Neuronal stem cell (in vitro differentiated cells): ENCODE results near the gene BNC1. TPM values are rescaled to one million over a fixed set of nuclear protein-coding genes. Genes with fewer than 3 reads are reported as not detected.

Experiments used
- DNase-seq: peaks from one replicate; pipeline ENCODE4 v3.0.0-alpha.2; 2013; ENCODE audit warnings: low spot score
- H2AFZ ChIP-seq: one replicate; pipeline ENCODE4 v1.6.1; 2013; ENCODE audit warnings: mild to moderate bottlenecking, low read length, inconsistent platforms
- H2AK5ac ChIP-seq: 2 replicates; pipeline ENCODE4 v1.6.1; 2013; ENCODE audit warnings: low read depth, mild to moderate bottlenecking, inconsistent platforms, low read length, moderate library complexity, mixed read lengths
- H2BK120ac ChIP-seq: 2 replicates; pipeline ENCODE4 v1.6.1; 2013; ENCODE audit warnings: low read depth, mild to moderate bottlenecking, inconsistent platforms, low read length, moderate library complexity, mixed read lengths
- H2BK12ac ChIP-seq: one replicate; pipeline ENCODE4 v1.6.1; 2013; ENCODE audit warnings: low read length, inconsistent platforms
- H2BK15ac ChIP-seq: 2 replicates; pipeline ENCODE4 v1.6.1; 2013; ENCODE audit warnings: mild to moderate bottlenecking, low read length, inconsistent platforms, mixed read lengths
- H2BK5ac ChIP-seq: one replicate; pipeline ENCODE4 v1.6.1; 2013; ENCODE audit warnings: inconsistent platforms, mild to moderate bottlenecking, low read length, moderate library complexity
- H3K14ac ChIP-seq: one replicate; pipeline ENCODE4 v1.6.1; 2013; ENCODE audit warnings: low read length, inconsistent platforms
- H3K18ac ChIP-seq: 2 replicates; pipeline ENCODE4 v1.6.1; 2013; ENCODE audit warnings: low read length, inconsistent platforms
- H3K23ac ChIP-seq: 2 replicates; pipeline ENCODE4 v1.6.1; 2013; ENCODE audit warnings: low read depth, mild to moderate bottlenecking, mixed read lengths, low read length, inconsistent platforms; ENCODE audit not compliant: poor library complexity
- H3K27ac ChIP-seq: replicated peaks from 3 replicates; pipeline ENCODE4 v1.5.1; 2013; ENCODE audit warnings: low read length, inconsistent platforms
- H3K27me3 ChIP-seq, 3 experiments: 2 replicates each; pipeline ENCODE4 v1.6.1; 2013; ENCODE audit warnings: low read length in 3 of 3, mild to moderate bottlenecking in 2 of 3, inconsistent platforms in 1 of 3, low read depth in 1 of 3, mixed read lengths in 1 of 3, moderate library complexity in 1 of 3; ENCODE audit not compliant: control insufficient read depth in 3 of 3, insufficient read depth in 3 of 3
- H3K36me3 ChIP-seq, 2 donors: replicated peaks in 1 of 2; 2 replicates each; pipeline ENCODE4 v1.6.1; 2013; ENCODE audit warnings: low read length in 2 of 2; ENCODE audit not compliant: control insufficient read depth in 2 of 2, insufficient read depth in 2 of 2
- H3K4ac ChIP-seq: 2 replicates; pipeline ENCODE4 v1.6.1; 2013; ENCODE audit warnings: inconsistent platforms, mild to moderate bottlenecking, low read length, moderate library complexity
- H3K4me1 ChIP-seq, 2 donors: 1 replicate in 1 of 2; 2 replicates in 1 of 2; pipeline ENCODE4 v1.6.1; 2013; ENCODE audit warnings: low read length in 2 of 2, low read depth in 1 of 2; ENCODE audit not compliant: control insufficient read depth in 2 of 2, insufficient read depth in 1 of 2
- H3K4me2 ChIP-seq: one replicate; pipeline ENCODE4 v1.6.1; 2013; ENCODE audit warnings: mild to moderate bottlenecking, low read length, inconsistent platforms; ENCODE audit not compliant: insufficient read depth, poor library complexity, severe bottlenecking
- H3K4me3 ChIP-seq, 2 donors: 2 replicates each; pipeline ENCODE4 v1.5.1; 2013; ENCODE audit warnings: low read length in 2 of 2, mild to moderate bottlenecking in 2 of 2, inconsistent platforms in 1 of 2, moderate library complexity in 1 of 2
- H3K79me1 ChIP-seq: one replicate; pipeline ENCODE4 v1.6.1; 2013; ENCODE audit warnings: low read depth, mild to moderate bottlenecking, inconsistent platforms, low read length, moderate library complexity
- H3K9ac ChIP-seq: one replicate; pipeline ENCODE4 v1.6.1; 2013; ENCODE audit warnings: mild to moderate bottlenecking, low read depth, low read length, inconsistent platforms; ENCODE audit not compliant: poor library complexity
- H3K9me3 ChIP-seq, 2 donors: replicated peaks in 1 of 2; 2 replicates each; pipeline versions ENCODE3 to v1.6.1; 2013; ENCODE audit warnings: low read length in 2 of 2, mild to moderate bottlenecking in 2 of 2, inconsistent platforms in 1 of 2, low read depth in 1 of 2, mixed read lengths in 1 of 2, moderate library complexity in 1 of 2; ENCODE audit not compliant: control insufficient read depth in 2 of 2, insufficient read depth in 1 of 2
- H4K8ac ChIP-seq: one replicate; pipeline ENCODE4 v1.6.1; 2013; ENCODE audit warnings: low read depth, mild to moderate bottlenecking, inconsistent platforms, low read length, moderate library complexity
- H4K91ac ChIP-seq: one replicate; pipeline ENCODE4 v1.6.1; 2013; ENCODE audit warnings: low read length, low read depth, mild to moderate bottlenecking, inconsistent platforms; ENCODE audit not compliant: poor library complexity
- WGBS, 2 donors: extraction: QIAGEN DNeasy Blood & Tissue Kit; methylation state at CpG; one replicate each; pipeline ENCODE4 v1.1.7; 2013; ENCODE audit warnings: missing lambda C conversion rate in 2 of 2, mixed read lengths in 1 of 2; ENCODE audit not compliant: insufficient read length in 2 of 2, insufficient replicate concordance in 1 of 2; ENCODE audit errors: extremely low coverage in 2 of 2; 5-methylcytosine and 5-hydroxymethylcytosine counted together
- polyA plus RNA-seq, 2 experiments: library from polyadenylated mRNA; stranded (reverse); fragments of 200-250 nt; gene quantifications; one replicate each; pipeline ENCODE4 v1.2.3, GENCODE V29; 2013

The BNC1 gene
- polyA plus RNA-seq (2013, experiment 1 of 2), result 0.01 TPM
- 0.03 TPM for polyA plus RNA-seq (2013, experiment 2 of 2)

- no peak within 1 kb of the TSS for H3K9ac ChIP-seq
- no peak within 1 kb of the TSS for H2AK5ac ChIP-seq
- peaks cover 2 to 3% of the 10 kb centered on the region in 2 donors for H3K9me3 ChIP-seq
- H3K23ac ChIP-seq, result peak within 1 kb of the TSS; percentile 93
- no CpG with 5 or more reads among the region's 93 CpGs for WGBS, 2 donors
- peak within 1 kb of the TSS; percentile 83 for H3K18ac ChIP-seq
- peak within 1 kb of the TSS; percentile 33 to 79 for H3K4me3 ChIP-seq
- no peak within 1 kb of the TSS for H3K27ac ChIP-seq
- peaks cover 32 to 97% (median 45%) of the 10 kb centered on the region in 3 experiments for H3K27me3 ChIP-seq
- no peaks in the 10 kb centered on the region for H3K79me1 ChIP-seq
- H2BK5ac ChIP-seq, result peak within 1 kb of the TSS; percentile 20
- peaks cover 4 to 10% of the 10 kb centered on the region in 2 donors for H3K4me1 ChIP-seq
- H3K14ac ChIP-seq, result peak within 1 kb of the TSS; percentile 56
- no peak within 1 kb of the TSS for H2BK12ac ChIP-seq
- H2AFZ ChIP-seq, result peak within 1 kb of the TSS; percentile 92
- peak within 1 kb of the TSS; percentile 77 for H3K4me2 ChIP-seq
- H2BK15ac ChIP-seq, result no peak within 1 kb of the TSS
- no peak for DNase-seq
- no peak within 1 kb of the TSS for H2BK120ac ChIP-seq
- no peak within 1 kb of the TSS for H4K91ac ChIP-seq
- no peaks in the 10 kb centered on the region for H3K36me3 ChIP-seq
- H4K8ac ChIP-seq, result no peak within 1 kb of the TSS
- H3K4ac ChIP-seq, result no peak within 1 kb of the TSS
Observed at GRCh38 chr15:83284559-83285283, at the start of gene BNC1. TSS of gene BNC1 (minus strand) at chr15:83284664. CDS start at chr15:83284628, 36 bp downstream.

- H2BK120ac ChIP-seq, result no peak overlapping the region
- H2AK5ac ChIP-seq, result no peak overlapping the region
- H3K23ac ChIP-seq, result no peak overlapping the region
- no peak overlapping the region for H3K4me3 ChIP-seq
- no peak overlapping the region for H4K91ac ChIP-seq
- no peak overlapping the region for H3K18ac ChIP-seq
- H4K8ac ChIP-seq, result no peak overlapping the region
- DNase-seq, result no peak
- no peaks in the 10 kb centered on the region for H3K36me3 ChIP-seq
- H2AFZ ChIP-seq, result no peak overlapping the region
- H3K27me3 ChIP-seq, result no peaks in the 10 kb centered on the region
- no peak overlapping the region for H3K9ac ChIP-seq
- no peak overlapping the region for H3K4ac ChIP-seq
- H3K4me1 ChIP-seq, result peaks cover 0 to 2% of the 10 kb centered on the region in 2 donors
- H3K4me2 ChIP-seq, result no peak overlapping the region
- no peaks in the 10 kb centered on the region for H3K9me3 ChIP-seq
- H2BK12ac ChIP-seq, result no peak overlapping the region
- H2BK5ac ChIP-seq, result no peak overlapping the region
- no peak overlapping the region for H2BK15ac ChIP-seq
- WGBS, 2 donors, result no CpG with 5 or more reads among the region's 4 CpGs
- H3K14ac ChIP-seq, result no peak overlapping the region
- H3K27ac ChIP-seq, result no peak overlapping the region
- no peaks in the 10 kb centered on the region for H3K79me1 ChIP-seq
Observed at GRCh38 chr15:83327041-83327440, 42.6 kb upstream of the BNC1 start.

GRCh38 chr15:83324799-83325198 is 40.3 kb upstream of the BNC1 start:
- H3K14ac ChIP-seq, result no peak overlapping the region
- H2AK5ac ChIP-seq, result no peak overlapping the region
- H3K4me1 ChIP-seq, result peaks cover 0 to 3% of the 10 kb centered on the region in 2 donors
- no peak overlapping the region for H3K4me3 ChIP-seq
- H3K4me2 ChIP-seq, result no peak overlapping the region
- H2BK15ac ChIP-seq, result no peak overlapping the region
- H2AFZ ChIP-seq, result no peak overlapping the region
- no peak overlapping the region for H2BK120ac ChIP-seq
- H3K36me3 ChIP-seq, result no peaks in the 10 kb centered on the region
- WGBS, 2 donors, result no CpG with 5 or more reads among the region's 2 CpGs
- no peak overlapping the region for H2BK5ac ChIP-seq
- peaks cover 0 to 3% (median 0%) of the 10 kb centered on the region in 3 experiments for H3K27me3 ChIP-seq
- no peak overlapping the region for H3K4ac ChIP-seq
- H3K9me3 ChIP-seq, result no peaks in the 10 kb centered on the region
- H3K79me1 ChIP-seq, result no peaks in the 10 kb centered on the region
- H3K18ac ChIP-seq, result no peak overlapping the region
- no peak overlapping the region for H3K23ac ChIP-seq
- no peak overlapping the region for H3K9ac ChIP-seq
- H4K91ac ChIP-seq, result no peak overlapping the region
- H3K27ac ChIP-seq, result no peak overlapping the region
- H4K8ac ChIP-seq, result no peak overlapping the region
- DNase-seq, result no peak
- H2BK12ac ChIP-seq, result no peak overlapping the region

GRCh38 chr15:83323296-83323711 is 38.8 kb upstream of the BNC1 start:
- Histone ChIP-seq H3K27me3 (peaks cover 0 to 3% (median 0%) of the 10 kb centered on the region in 3 experiments), H3K4me3 (no peak overlapping the region), H3K27ac (no peak overlapping the region), H3K23ac (no peak overlapping the region), H4K91ac (no peak overlapping the region), H2AK5ac (no peak overlapping the region), H2AFZ (no peak overlapping the region), H2BK120ac (no peak overlapping the region), H3K14ac (no peak overlapping the region), H3K9ac (no peak overlapping the region), H4K8ac (no peak overlapping the region), H3K4me1 (peaks cover 0 to 3% of the 10 kb centered on the region in 2 donors), H3K36me3 (no peaks in the 10 kb centered on the region), H3K4ac (no peak overlapping the region), H3K18ac (no peak overlapping the region), H2BK15ac (no peak overlapping the region), H3K79me1 (no peaks in the 10 kb centered on the region), H2BK5ac (no peak overlapping the region), H3K9me3 (no peaks in the 10 kb centered on the region), H2BK12ac (no peak overlapping the region), H3K4me2 (no peak overlapping the region)
- no CpG with 5 or more reads among the region's 9 CpGs for WGBS, 2 donors
- DNase-seq, result no peak
